ENCODE results near the gene RNLS.

- TF ChIP-seq NR3C1 (IDR thresholded peaks at IDR 0.05): no peak
- no peak for TF ChIP-seq BHLHE40 (IDR thresholded peaks at IDR 0.05; ENCODE audit: low read depth, low read length)
- TF ChIP-seq RAD21 (conservative IDR thresholded peaks at IDR 0.05 in 1 of 2, IDR thresholded peaks at IDR 0.05 in 1 of 2): no peak
- TF ChIP-seq, protein P1, sequence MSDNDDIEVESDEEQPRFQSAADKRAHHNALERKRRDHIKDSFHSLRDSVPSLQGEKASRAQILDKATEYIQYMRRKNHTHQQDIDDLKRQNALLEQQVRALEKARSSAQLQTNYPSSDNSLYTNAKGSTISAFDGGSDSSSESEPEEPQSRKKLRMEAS (IDR thresholded peaks at IDR 0.05): no peak
- TF ChIP-seq SREBF2 (IDR thresholded peaks at IDR 0.05): no peak
- no peak for TF ChIP-seq POLR2A (IDR thresholded peaks at IDR 0.05; ENCODE audit: low read length)
- TF ChIP-seq CTCF (IDR thresholded peaks at IDR 0.05): no peak
- TF ChIP-seq MYC (IDR thresholded peaks at IDR 0.05; ENCODE audit: borderline replicate concordance, low read length): no peak
- TF ChIP-seq KDM1A (IDR thresholded peaks at IDR 0.05; ENCODE audit: low read depth): no peak
- no peak for TF ChIP-seq EP300 (IDR thresholded peaks at IDR 0.05)
- TF ChIP-seq RCOR1 (IDR thresholded peaks at IDR 0.05; ENCODE audit: low read depth, low read length): no peak
Measured at GRCh38 chr10:88243202-88243744, 339.8 kb downstream of the RNLS start.
